Measurements from ENCODE around the gene OLIG3.

The OLIG3 gene

GRCh38 chr6:137510923-137511322, 16.7 kb upstream of the OLIG3 start:
- TF ChIP-seq CTCF (IDR thresholded peaks at IDR 0.05), result no peak

DNA sequence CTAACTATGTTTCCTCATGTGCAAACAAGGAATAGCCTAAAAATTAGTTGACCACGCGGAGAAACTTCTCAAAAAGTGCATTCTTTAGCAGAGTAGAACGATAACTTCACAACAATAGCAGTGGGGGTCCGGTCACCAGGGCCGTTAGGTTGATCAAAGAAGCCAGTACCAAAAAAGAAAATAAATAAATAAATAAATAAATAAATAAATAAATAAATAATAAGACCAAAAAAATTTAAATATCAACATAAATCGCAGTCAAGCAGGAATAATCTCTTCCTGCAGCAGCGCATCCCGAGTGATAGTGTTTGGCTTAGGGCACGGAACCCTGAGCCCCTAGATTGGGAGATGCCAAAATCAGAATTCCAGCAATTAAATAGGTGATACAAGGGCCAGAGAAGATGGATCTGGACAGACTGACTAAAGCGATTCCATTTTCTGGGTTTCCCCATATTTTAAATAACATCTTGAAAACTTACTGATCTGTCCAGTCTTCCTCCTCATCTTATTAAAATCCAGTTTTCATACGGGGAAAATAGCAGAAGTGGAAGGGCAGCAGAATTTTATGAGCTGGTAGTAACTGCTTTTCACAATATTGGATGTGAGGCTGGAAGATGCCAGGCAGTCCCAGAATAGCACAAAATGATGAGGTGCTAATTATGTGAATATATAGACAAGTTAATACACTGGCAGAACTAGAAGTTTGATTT, 4.4 kb upstream of the OLIG3 start:
- TF ChIP-seq CTCF (IDR thresholded peaks at IDR 0.05), result no peak

DNA sequence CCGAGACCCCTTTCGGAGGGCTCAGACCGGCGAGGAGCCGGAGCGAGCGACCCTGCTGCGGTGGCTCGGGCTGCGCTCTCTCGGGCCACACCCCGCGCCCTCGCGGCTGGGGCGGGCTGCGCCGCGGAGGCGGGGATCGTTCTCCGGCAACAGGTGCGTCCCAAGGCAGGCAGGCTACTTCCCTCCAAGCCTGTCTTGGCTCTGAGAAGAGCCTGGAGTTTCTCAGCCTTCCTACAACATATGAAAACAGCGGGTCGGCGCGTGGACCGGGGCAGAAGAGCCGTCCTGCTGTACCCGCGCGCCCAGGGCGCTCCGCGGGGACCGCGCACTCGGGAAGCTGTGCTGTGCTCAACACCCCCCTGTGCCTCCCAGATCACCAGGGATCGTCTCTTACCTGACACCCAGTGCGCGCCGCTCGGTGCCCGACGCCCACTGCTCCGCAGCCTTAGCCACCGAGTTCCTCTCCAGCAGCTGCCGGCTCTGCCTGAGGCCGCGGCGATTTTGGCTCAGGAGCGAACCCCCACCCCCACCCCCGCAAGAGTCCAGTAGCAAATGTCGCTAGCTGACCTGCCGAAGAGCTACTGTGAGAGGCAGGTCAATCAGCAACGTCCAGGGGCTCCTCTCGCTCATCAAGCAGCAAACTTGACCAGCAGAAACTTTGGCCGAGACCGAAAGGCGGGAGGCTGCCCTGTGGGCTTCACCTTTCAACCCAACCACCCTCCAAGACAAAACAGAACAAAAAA, 3.7 kb upstream of the OLIG3 start:
- TF ChIP-seq CTCF (IDR thresholded peaks at IDR 0.05), result no peak

DNA sequence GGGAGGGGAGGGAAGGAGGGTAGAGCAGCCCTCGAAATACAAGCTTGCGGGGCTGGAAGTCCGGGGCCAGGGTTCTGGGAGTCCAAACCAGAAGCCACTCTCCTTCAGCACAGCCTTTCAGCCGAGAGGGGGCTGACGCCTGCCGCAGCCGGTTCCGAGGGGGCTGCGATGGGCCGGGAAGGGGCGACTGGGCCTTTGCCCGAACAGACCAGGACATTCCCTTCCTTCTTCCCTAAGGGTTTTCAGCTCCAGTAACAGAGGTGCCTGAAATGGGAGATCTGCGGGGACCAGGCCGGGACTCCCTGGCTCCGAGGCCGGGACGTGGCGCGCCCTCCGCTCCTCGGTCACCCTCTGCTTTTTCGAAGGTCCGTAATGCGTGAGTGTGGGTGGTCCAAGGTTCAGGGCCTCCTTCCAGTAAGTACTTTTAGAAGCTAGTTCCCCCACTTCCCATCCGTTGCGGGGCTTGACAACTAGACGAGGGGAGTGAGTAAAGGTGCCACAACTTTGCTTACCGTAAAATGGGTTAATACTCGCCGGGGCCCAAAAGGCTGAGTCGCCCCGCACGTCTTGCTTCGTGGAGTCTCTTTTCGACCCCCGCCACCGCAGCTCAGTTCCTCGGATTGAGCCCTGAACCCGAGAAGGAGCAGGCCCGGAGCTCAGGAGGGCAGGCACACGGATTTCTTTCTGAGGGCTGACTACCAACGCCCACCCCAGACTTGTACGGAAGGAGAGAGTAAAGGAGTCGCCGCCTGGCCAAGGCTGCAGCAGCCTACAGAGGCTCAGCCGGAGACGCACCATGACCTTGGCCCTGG, 2.9 kb upstream of the OLIG3 start:
- no peak for TF ChIP-seq CTCF (IDR thresholded peaks at IDR 0.05)

- TF ChIP-seq CTCF (IDR thresholded peaks at IDR 0.05), result no peak
These were observed 2.2 kb upstream of the OLIG3 start for GRCh38 chr6:137496368-137496767.

GRCh38 chr6:137495703-137496336, 1.6 kb upstream of the OLIG3 start:
- TF ChIP-seq CTCF (IDR thresholded peaks at IDR 0.05), result no peak

DNA sequence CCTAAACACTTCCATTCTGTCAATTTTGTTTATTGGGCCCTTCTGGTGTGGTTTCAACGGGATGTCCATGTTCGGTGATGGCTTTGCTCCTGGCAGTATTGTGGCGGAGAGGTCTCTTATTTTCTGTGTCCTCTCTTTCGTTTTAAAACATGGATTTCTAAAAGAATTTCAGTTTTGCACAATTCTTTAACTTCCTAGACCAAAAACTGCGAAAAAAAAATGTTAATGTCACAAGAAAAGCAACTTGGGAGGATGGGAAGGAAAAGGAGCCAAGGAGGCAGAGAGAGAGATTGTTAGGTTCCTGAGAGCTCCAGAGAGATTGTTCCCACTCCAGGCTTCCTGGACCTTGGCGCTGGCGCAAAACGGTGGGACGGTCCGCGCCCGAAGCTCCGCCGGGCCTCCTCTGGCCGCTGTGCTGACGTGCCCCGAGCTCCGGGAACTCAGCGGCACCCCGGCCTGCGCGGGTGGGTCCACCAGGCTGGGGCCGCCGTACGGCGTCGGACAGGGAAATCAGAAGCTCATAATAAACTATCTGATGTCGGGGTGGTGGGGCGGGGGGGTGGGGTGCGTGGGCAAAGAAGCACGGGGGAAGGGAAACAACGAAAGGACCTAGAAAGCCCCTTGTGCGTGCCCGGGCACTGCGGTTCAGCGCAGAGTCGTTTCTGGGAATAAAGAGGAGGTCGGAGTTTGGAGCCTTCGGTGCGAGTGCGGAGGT, 951 bp upstream of the OLIG3 start:
- no peak for TF ChIP-seq CTCF (IDR thresholded peaks at IDR 0.05)
